HG03064 (cell line): ENCODE data around the gene FAM13B.
A peak's percentile ranks its signal among the peaks of the same experiment; 100 is the strongest.
"Not testable (repeated sequence)": the region's sequence is repeated elsewhere in the genome, so short reads cannot be mapped to it uniquely, and the experiment has no call there.

ENCODE experiments used
- ATAC-seq: cut with Tn5 transposase; IDR thresholded peaks from one replicate; pipeline ENCODE4 v1.9.1; 2021; ENCODE audit warnings: low read depth; ENCODE audit not compliant: unreplicated experiment

Gene FAM13B

GRCh38 chr5:138032572-138033385, at the start of gene FAM13B:
TSS of gene FAM13B (minus strand) at chr5:138033079. CDS start at chr5:138019111, 13,968 bp downstream.
- peak; percentile 48 for ATAC-seq

- ATAC-seq = no peak
Measured at GRCh38 chr5:138082033-138082432, 49.2 kb upstream of the FAM13B start.

GRCh38 chr5:138078006-138078643, 45.2 kb upstream of the FAM13B start:
- ATAC-seq = no peak

GRCh38 chr5:138077064-138077696, 44.3 kb upstream of the FAM13B start:
- no peak for ATAC-seq

GRCh38 chr5:138070026-138070425, 37.1 kb upstream of the FAM13B start:
- not testable (repeated sequence) for ATAC-seq

- ATAC-seq = no peak
Measured at GRCh38 chr5:138068742-138069600, 36.1 kb upstream of the FAM13B start.

GRCh38 chr5:138067945-138068344, 35.1 kb upstream of the FAM13B start:
- no peak for ATAC-seq

GRCh38 chr5:138065102-138065501, 32.2 kb upstream of the FAM13B start:
- no peak for ATAC-seq

GRCh38 chr5:138064526-138064925, 31.6 kb upstream of the FAM13B start:
- ATAC-seq = no peak

- no peak for ATAC-seq
Measured at GRCh38 chr5:138054847-138055558, 22.1 kb upstream of the FAM13B start.

- ATAC-seq = no peak
Measured at GRCh38 chr5:138054206-138054605, 21.3 kb upstream of the FAM13B start.

- ATAC-seq = no peak
Measured at GRCh38 chr5:138053554-138053953, 20.7 kb upstream of the FAM13B start.

GRCh38 chr5:138052718-138053117, 19.8 kb upstream of the FAM13B start:
- ATAC-seq = not testable (repeated sequence)

GRCh38 chr5:138051441-138052296, 18.8 kb upstream of the FAM13B start:
- ATAC-seq = no peak

GRCh38 chr5:138045283-138045682, 12.4 kb upstream of the FAM13B start:
- not testable (repeated sequence) for ATAC-seq

GRCh38 chr5:138038826-138039225, 5.9 kb upstream of the FAM13B start:
- no peak for ATAC-seq

- ATAC-seq = no peak
Measured at GRCh38 chr5:138037907-138038633, 5.2 kb upstream of the FAM13B start.

GRCh38 chr5:138037271-138037670, 4.4 kb upstream of the FAM13B start:
- ATAC-seq = no peak
